HUDEP-2 (cell line): ENCODE results near the gene CPT1C.

ENCODE experiments used
- DNase-seq, 76 experiments: peaks; one replicate each; lab custom pipeline; 2025; ENCODE audit not compliant: unreplicated experiment in 76 of 76; lab: John Stamatoyannopoulos, UW

The CPT1C gene

DNA sequence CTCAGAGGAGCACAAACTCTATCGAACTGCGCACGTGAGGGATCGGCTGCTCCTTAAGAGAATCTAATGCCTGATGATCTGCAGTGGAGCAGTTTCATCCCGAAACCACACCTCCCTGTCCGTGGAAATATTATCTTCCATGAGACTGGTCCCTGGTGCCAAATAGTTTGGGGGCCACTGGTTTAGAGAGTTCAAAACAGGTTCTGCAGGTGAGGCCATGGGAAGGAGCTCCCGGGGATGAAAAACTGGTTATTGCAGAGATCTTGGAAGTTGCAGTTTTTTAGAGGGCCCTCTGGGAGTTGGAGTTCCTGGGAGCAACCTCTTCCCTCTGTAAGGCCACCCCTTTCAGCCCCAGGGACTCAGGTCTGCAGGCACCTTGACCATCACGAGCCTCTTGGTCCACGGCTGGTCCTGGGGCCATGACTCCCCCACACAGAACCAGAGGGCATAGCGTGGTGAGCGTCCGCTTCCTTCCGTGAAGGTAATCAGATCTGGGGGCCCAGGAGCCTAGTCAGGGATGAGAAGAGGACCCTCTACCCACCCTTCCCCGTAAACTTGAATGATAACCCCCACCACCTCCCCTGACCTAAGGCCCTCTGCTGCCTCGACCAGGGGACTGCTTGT is 30.5 kb upstream of the CPT1C start:
- no peak for DNase-seq

DNA sequence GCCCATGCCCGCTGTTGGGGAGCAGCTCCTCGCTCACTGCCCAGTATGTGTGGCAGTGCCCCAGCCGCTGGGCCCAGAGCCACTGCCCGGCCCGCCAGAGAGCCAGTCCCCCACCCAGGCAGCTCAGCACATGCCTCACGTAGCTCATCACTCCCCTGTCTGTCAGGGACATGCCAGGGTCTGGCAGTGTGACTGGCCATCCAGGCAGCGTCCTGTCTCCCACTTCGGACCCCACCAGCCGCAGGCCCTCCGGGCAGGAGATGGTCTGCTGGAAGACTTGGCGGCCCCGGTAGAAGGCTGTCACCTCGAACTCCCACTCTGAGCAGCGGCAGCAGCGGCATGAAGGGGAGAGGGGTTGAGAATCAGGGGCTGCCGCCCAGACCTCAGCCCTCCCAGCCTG is 28.9 kb upstream of the CPT1C start:
- no peak for DNase-seq

DNA sequence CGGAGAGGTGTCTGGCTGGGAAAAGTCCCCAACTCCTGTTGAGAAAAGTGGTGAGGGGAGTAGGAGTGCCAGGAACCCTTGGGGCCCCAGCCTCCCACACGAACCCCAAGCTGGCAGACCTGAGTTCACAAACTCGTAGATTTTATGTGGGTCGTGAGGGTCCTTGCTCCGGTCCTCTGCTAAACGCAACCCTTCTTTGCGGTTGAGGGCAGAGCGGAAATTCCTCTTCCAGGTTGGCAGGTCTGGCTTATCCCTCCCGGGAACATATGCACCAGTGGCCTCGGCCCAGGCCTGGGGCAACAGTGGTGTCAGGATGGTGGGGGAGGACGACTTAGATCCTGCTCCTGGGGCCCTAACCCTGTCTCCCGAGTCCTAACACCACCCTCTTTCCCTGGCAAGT is 27.7 kb upstream of the CPT1C start:
- DNase-seq = no peak

DNA sequence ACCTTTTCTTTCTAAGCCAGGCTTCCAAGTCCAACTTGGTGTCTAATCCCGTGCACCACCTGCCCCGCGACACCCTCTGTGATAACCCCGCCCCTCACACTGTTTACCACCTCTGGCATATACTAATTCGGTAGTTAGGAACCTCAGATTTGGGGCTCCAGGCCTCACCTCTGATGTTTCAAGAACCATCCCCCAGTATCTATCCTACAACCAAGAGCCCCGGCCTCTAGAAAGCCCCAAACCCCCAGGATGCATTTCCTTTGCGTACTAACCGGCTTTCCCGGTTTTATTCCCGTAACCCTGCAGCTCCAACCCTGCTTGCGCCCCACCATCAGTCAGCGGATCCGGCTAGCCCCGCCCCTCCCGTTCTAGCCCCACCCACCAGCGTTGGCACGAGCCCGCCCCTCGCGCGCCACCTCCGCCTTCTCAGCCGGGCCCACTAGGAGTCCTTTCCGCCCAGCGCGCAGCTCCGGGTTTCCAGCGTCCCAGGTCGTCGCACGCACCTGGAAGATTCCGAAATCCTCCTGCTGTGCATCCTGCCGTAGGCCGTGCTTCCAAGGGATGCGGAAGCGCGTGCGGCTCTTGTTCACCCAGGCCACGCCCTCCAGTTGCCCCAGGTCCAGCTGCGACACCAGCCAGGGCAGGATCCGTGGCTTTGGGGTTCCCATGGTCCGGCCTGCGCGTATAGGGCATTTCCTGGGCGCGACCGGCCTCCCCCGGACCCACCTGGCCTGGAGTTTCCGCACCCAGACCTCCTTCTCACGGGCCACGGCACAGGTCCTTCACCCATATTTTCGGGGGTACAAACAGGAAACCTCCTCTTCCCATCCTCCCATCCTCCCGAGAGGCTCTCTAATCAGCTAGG is 26.5 kb upstream of the CPT1C start:
- DNase-seq = peak in 70 of 76 experiments; percentile 19 to 96 (median 82)

DNA sequence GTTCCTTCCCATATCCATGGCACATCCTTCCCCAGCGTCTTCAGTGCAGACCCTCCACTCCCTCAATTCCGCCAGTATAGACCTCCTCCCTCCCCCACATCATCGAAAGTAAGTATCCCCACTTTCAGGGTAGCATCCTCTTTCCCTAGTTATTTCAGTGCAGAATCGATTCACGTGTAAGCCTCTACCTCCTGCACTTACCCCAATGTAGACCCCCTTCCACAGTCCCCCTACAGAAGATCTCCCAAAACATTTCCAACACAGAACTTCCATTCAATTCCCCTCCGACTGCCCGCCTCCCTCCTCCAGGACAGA is 25.9 kb upstream of the CPT1C start:
- DNase-seq = peak in 3 of 76 experiments; percentile 35 to 61 (median 52)

DNA sequence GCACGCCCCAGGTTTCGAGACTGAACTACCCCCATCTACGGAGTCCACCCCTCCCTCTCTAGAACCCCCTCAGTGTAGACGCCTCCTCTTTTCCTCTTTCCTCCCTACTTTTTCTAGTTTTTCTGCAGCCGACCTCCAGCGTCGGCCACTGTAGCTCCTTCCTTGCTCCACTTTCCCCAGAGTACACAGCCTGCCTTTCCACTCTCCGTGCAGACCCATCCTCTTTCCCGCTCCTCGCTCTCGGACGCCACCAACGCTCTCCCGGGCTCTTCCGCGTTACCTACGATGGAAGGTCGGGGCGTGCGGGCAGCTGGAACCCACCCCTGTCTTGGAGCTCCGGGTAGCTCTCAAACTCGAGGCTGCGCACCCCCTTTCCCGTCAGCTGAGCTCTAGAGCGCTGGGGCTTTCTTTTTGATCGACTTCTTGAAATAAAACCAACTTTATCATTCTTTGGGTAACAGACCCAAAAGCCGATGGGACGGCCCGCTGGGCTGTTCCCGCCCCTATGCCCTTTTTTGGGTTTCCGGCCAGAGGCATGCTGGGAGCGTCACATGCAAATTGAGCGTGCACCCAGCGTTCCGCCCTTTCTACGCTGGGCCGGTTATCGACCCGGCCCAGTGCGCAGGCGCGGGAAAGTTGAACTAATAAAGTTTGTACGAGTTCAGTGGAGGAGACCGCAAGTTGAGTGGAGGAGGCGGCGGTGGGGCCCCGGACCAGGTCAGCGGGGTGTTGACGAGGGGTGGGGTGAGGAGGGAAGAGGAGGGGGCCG is 25.4 kb upstream of the CPT1C start, which contains the start of the genes BCL2L12 and IRF3:
Gene BCL2L12 (plus strand): TSS at position 583 of the 769 bp plus-strand sequence. CDS start 760 bp downstream, outside the sequence.
Gene IRF3 (minus strand): TSS at position 507 of the 769 bp plus-strand sequence. CDS start 1,019 bp downstream, outside the sequence.
- peak in 75 of 76 experiments; percentile 52 to 100 (median 99) for DNase-seq

DNA sequence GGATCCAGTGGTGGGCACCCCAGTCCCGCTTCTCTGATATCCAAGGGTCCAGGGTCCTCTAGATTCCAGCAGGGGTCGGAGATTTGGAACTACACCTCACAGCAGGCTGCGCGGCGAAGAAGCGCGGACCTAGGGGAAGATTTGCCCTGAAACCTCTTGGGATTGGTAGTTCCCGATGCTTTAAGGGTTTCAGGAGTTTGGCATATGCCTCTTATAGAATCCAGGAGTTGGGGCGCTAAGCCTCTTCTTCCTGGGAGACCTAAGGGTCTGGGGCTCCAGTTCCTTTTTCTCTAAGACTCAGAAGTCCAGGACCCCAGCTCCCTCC is 24.8 kb upstream of the CPT1C start:
- peak in 2 of 76 experiments; percentile 64 to 65 for DNase-seq

DNA sequence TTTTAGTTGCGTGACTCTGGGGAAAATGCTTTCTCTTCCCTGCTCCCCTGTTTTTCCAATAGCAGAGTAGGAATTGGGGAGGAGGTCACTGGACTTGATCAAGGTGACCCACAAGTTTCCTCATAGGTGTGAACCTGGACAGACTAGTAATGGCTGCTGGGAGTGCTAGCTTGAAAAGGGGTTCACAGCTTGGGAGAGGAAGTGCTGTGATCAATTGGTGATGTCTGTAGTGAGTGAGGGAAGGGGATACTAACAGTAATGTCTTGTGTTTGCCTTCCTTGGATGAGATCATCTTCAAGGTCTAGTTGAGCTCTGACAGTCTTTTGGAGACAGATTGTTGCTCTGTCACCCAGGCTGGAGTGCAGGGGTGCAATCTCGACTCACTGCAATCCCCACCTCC is 23.4 kb upstream of the CPT1C start:
- no peak for DNase-seq

DNA sequence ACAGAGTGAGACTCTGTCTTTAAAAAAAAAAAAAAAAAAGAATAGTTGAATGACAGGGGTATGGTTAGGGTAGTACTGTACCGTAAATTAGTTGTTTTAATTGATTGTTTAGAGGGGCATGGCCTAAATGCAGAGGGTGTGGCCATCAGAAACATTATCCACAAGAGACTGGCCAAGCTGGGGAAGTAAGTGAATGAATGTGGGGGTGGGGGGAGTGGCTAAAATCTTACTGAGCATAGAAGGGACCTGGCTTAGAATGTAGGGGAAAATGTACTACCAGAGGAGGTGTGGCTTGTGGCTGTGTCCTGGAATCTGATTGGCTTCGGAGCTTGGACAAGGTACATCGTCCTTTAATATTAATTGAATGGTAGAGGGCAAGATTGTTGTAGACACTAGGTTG is 21.4 kb upstream of the CPT1C start:
- peak in 3 of 76 experiments; percentile 11 to 31 (median 23) for DNase-seq

DNA sequence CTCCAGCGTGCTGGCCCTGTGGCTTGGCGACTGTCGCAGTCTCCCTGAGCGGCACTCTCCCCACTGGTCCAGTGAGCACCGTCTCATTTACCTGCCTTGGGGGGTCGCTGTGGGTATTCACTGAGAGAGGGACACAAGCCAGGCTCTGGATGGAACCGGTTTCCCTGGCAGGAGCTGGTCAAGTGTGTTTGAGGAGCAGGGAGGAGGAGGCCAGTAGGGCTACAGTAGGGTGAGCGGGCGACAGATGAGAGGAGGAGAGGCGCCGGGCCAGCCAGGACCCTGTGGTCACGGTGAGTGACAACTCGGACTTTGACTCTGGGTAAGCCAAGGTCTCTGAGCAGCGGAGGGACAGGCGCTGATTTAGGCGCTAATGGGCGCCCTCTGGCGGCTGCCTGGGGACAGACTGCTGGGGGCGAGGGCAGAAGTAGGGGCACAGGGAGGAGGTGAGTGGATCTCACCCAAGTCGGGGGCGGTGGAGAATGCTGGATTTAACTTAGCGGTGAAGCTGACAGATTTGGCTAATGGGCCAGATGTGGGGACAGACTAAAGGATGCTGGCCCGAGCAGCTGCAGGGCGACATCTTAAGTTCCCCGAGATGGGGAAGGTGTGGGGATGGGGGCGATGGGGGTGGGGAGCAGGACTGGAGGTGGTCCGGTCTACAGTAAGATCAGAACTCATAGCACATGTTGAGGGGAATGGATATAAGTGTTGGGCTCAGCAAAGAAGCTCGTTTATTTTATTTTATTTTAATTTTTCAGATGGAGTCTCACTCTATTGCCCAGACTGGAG is 18.6 kb upstream of the CPT1C start:
- DNase-seq = peak in 61 of 76 experiments; percentile 15 to 83 (median 59)

DNA sequence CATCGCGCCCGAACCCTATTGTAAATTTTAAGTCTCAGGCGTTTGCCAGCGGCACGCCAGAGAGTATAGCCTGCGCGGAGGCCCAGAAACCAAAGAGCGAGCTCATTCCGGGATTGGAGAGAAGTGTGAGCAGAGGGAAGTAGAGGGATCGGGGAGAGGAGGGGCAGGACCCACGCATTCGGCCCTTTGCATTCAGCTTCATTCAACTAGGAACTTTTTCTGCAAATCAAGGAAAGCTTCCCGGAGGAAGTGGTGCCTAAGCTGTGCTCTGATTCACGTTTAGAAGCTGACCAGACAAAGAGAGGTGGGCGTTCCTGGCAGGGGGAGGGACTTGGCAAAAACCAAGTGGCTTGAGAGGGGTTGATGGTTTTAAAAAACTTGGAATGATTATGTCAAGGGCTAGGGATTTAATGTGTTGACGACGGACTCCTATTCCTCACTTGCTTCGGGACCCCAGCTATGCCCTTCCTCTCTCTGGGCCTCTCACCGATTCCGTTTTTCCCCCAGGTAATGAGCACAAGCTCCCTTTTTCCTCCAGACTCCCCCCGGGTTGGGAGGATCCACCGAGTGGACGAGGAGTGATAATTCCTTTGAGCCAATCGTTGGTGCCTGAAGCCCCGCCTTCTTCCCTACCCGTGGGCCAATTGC is 14.7 kb upstream of the CPT1C start:
- peak in 68 of 76 experiments; percentile 60 to 100 (median 91) for DNase-seq

DNA sequence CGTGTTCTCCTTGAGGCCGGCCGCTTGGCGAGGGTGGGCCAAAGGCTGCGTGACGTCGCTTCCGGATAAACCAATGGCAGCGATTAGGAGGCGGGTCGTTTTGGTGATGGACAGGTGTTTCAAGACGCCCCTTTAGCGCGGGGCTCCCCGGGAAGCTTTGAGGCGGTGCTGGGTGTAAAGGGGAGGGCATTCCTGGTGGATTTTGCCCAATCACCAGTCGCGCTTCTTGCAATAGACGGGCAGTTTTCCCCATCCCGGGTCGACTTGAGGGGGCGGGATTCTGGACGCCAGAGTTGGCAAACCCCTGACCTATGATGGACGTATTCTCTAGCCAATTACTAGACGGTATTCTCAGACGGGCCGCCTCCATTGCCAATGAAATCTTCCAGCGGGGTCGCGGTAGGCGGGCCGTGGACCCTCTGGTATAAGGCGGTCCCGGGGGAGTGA is 14.1 kb upstream of the CPT1C start:
- peak; percentile 99 to 100 (median 100) for DNase-seq

DNA sequence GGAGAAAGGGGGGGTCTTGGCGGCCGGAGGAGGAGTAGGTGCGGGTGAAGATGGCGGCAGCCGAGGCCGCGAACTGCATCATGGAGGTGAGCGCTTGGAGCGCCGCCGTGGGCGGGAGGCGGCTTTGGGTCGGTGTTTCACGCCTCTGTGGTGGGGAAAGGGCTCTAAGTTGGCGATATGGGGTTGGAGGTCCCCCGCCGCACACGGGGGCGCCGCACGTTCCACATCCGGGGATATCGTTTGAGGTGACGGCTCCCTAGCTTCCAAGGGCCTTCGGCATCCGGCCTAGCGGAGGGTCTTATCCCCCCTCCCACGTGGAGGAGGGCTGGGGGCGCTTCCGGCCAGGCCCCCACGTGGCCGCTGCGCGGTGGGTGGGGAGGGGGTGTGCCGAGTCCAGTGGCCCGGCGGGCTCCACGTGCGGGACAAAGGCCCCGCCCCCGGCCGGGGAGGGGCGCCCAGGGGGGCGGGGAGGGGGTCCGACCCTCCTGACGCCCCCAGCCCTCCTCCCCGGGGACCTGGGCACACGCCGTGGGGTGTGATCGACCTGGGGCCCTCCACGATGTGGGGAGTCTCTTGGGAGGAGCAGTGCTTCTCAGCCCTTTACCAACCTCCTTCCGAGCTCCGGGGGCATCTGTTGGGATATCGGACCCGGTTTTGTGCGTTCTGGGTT is 13.6 kb upstream of the CPT1C start, which contains the start of gene PRMT1:
Gene PRMT1 (plus strand): TSS at position 41 of the 670 bp plus-strand sequence. CDS start 10 bp downstream, at position 51.
- peak in 41 of 76 experiments; percentile 27 to 78 (median 53) for DNase-seq

DNA sequence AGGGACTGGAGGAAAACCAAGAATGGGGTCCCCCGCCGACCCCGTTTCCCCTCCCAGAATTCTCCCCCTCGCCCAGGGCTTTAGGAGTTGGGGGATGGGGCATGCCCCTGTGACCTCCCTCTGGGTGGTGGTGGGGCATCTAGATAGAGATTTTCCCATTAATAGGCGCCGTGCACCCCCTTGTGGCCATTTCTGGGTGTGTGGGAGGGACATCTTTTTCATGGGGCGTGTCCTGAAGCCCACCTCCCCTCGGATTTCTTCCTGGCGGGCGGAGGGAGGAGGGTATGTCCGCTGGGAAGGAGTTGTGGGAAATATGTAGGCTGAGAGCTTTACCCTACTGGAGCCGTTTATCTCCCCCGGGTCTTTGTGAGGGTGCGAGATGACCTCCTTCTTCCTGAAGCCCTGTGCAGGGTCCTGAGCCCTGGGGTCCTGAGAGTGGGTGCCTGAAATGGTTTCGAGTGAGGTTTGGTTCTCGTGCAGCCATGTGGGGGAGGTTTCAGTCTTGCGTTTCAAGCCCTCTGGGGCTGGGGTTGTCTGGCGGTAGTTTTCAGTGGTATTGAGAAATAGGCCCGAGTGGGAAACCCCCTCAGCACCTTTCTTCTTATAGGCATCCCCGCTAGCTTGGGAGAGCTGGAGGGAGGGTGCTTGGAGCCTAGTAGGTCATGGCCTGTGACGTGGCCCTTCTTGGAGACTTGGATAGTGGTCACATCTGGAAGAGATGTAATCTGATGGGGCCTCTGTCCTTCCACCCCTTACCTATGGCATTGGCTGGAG is 12.8 kb upstream of the CPT1C start:
- DNase-seq = peak in 64 of 76 experiments; percentile 9 to 83 (median 66)

DNA sequence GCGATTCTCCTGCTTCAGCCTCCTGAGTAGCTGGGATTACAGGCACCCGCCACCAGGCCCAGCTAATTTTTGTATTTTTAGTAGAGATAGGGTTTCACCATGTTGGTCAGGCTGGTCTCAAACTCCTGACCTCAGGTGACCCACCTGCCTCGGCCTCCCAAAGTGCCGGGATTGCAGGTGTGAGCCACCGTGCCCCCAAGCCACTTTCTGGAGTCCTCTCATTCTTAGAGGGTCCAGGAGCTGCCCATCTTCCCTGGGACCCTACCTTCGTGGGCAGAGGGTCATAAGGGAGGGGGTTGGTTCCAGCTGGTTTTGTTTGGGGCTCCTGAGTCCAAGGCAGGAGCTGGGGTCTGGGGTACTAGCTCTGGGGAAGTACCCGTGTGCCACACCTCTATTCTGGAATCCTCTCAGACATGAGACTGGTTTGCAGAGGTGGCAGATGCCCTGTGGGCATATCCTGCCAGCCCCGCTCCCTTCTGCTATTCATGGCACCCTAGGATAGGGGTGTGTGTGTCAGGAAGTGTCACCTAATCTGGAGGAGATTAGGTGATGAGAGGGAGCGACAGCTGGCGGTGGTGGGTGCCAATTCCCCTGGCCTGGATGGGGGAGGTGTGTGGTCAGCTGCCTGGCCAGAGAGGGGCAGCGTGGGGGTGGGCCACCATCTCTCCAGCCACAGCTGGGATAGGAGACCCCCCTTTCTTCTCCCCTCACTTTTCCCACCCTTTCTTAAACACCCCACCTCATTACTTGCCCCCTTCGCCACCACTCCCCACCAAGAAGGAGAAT is 11.7 kb upstream of the CPT1C start:
- DNase-seq = no peak

DNA sequence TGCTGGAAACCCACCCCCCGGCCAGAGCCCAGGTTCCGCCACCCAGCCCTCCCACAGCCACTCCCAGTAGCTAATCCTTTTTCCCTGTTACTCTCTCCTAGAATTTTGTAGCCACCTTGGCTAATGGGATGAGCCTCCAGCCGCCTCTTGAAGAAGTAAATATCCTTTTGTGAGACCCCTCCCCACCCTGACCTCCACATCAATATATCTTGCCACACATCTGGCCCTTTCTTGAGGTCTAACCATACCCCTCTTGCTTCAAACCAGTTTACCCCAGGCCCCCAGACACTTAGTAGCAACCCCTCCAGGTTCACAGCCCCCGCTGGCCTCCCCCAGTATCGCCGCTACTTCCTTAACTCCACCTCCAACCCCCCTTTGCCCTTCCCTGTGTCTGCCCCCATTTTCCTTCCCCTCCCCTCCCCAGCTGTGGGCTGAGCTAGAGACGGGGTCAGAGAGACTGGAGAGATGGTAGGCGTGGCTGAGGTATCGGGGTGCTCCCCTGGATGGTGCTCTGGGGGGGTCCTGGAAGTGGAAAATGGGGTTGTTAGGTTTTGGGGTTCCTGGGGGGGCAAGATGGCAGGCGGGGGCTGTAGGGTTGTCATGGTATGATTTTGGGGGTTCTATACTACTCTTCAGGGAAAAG is 11.0 kb upstream of the CPT1C start:
- no peak for DNase-seq
